ENCODE data around the gene SLC17A8. TPM values are rescaled to one million over a fixed set of nuclear protein-coding genes. Genes with fewer than 3 reads are reported as not detected.

Gene SLC17A8
- polyA plus RNA-seq, 1 experiment: not detected

GRCh38 chr12:100329800-100330199, 27.1 kb upstream of the SLC17A8 start:
- Histone ChIP-seq H3K4me3 (ENCODE audit: low read depth, low read length) (no peak overlapping the region), H3K27me3 (ENCODE audit: control insufficient read depth, insufficient read depth, low read length) (no peaks in the 10 kb centered on the region), H3K36me3 (ENCODE audit: control insufficient read depth, insufficient read depth, low read length) (peaks cover 4% of the 10 kb centered on the region; the same call in 1 of the 2 replicates)
- no peak for TF ChIP-seq CTCF (IDR thresholded peaks at IDR 0.05; ENCODE audit: insufficient read depth, low read depth, low read length)
- CTCF ChIA-PET: no interaction called here
- no peak for DNase-seq (ENCODE audit: low read depth)
- POLR2A ChIA-PET: no interaction called here

GRCh38 chr12:100331871-100332270, 25.0 kb upstream of the SLC17A8 start:
- Histone ChIP-seq H3K36me3 (ENCODE audit: control insufficient read depth, insufficient read depth, low read length) (peaks cover 4% of the 10 kb centered on the region; the same call in 1 of the 2 replicates), H3K27me3 (ENCODE audit: control insufficient read depth, insufficient read depth, low read length) (no peaks in the 10 kb centered on the region), H3K4me3 (ENCODE audit: low read depth, low read length) (no peak overlapping the region)
- no peak for DNase-seq (ENCODE audit: low read depth)
- no peak for TF ChIP-seq CTCF (IDR thresholded peaks at IDR 0.05; ENCODE audit: insufficient read depth, low read depth, low read length)
- CTCF ChIA-PET: no interaction called here
- POLR2A ChIA-PET: no interaction called here

GRCh38 chr12:100332852-100333251, 24.0 kb upstream of the SLC17A8 start:
- no peak overlapping the region for H3K4me3 ChIP-seq (ENCODE audit: low read depth, low read length)
- no peak for TF ChIP-seq CTCF (IDR thresholded peaks at IDR 0.05; ENCODE audit: insufficient read depth, low read depth, low read length)
- DNase-seq (ENCODE audit: low read depth): no peak
- H3K27me3 ChIP-seq (ENCODE audit: control insufficient read depth, insufficient read depth, low read length): no peaks in the 10 kb centered on the region
- peaks cover 4% of the 10 kb centered on the region; the same call in 1 of the 2 replicates for H3K36me3 ChIP-seq (ENCODE audit: control insufficient read depth, insufficient read depth, low read length)
- ChIA-PET CTCF (no interaction called here), POLR2A (no interaction called here)

GRCh38 chr12:100337299-100337698, 19.6 kb upstream of the SLC17A8 start:
- POLR2A ChIA-PET: no interaction called here
- DNase-seq (ENCODE audit: low read depth): no peak
- Histone ChIP-seq H3K36me3 (ENCODE audit: control insufficient read depth, insufficient read depth, low read length) (peaks cover 4% of the 10 kb centered on the region), H3K4me3 (ENCODE audit: low read depth, low read length) (no peak overlapping the region), H3K27me3 (ENCODE audit: control insufficient read depth, insufficient read depth, low read length) (no peaks in the 10 kb centered on the region)
- CTCF ChIA-PET: interaction anchor here (1.2 kb wide), 2 partner anchors 23 to 105 kb away, joined by 3 read pairs; no protein-coding TSS in a partner anchor
- TF ChIP-seq CTCF (IDR thresholded peaks at IDR 0.05; ENCODE audit: insufficient read depth, low read depth, low read length): no peak

GRCh38 chr12:100337727-100338126, 19.1 kb upstream of the SLC17A8 start:
- Histone ChIP-seq H3K4me3 (ENCODE audit: low read depth, low read length) (no peak overlapping the region), H3K36me3 (ENCODE audit: control insufficient read depth, insufficient read depth, low read length) (peaks cover 4% of the 10 kb centered on the region), H3K27me3 (ENCODE audit: control insufficient read depth, insufficient read depth, low read length) (no peaks in the 10 kb centered on the region)
- DNase-seq (ENCODE audit: low read depth): no peak
- ChIA-PET POLR2A (no interaction called here), CTCF (interaction anchor here (1.2 kb wide), 2 partner anchors 22 to 106 kb away, joined by 3 read pairs; no protein-coding TSS in a partner anchor)
- no peak for TF ChIP-seq CTCF (IDR thresholded peaks at IDR 0.05; ENCODE audit: insufficient read depth, low read depth, low read length)
